NCI-H2196 (cell line): Measurements from ENCODE around the gene FSCN2.
"Not testable (repeated sequence)": the region's sequence is repeated elsewhere in the genome, so short reads cannot be mapped to it uniquely, and the experiment has no call there.

Experiments used
- DNase-seq: peaks from one replicate; lab custom pipeline; 2025; ENCODE audit not compliant: unreplicated experiment; lab: John Stamatoyannopoulos, UW

FSCN2 gene

DNA sequence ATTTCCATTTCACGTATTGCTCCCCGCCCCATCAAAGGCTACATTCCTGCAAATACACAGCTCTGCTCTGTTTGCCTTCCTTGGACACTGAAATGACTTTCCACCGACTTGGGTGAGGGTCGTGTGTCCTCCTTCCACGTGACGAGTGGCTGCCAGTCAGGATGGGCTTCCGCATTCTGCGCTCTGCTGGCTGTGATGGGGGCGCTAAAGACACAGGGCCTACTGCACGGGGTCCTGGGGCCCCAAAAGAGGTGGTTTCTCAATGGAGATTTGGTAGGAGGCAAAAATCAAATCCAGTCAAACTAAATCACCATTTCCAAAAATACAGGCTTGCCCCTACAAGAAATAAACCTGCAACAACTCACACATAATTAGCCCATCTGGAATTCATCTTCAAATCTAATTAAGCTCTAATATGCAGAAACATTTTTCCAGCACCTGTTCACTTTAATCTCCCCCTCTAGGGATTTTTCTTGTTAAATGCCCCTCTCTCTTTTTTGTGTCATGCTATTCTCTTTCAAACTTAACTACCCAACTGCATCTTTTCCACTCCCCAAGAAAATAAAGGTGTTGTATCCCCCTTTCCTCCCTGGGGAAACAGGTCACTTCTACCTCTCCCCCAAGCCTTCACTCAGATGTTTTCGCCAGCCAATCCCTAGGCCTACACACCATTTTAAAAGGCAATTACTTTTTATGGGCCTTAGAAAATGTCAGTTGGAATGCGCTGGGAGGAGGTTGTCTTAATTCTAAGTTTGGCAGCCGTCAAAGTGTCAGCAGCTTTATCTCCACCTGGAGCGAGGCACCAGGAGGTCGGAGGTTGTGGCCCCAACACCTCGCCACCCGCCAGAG, 45.8 kb downstream of the FSCN2 start:
- no peak for DNase-seq

DNA sequence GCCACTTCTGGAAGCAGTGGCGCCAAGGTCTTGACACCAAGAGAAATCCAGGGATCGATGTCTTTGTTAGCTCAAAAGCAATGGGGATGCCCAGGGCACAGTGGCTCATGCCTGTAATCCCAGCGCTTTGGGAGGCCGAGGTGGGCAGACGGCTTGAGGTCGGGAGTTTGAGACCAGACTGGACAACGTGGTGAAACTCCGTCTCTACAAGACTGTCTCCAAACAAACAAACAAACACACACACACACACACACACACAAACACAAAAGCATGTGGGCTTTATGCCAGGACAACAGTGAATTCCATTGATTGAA, 46.4 kb downstream of the FSCN2 start:
- no peak for DNase-seq

DNA sequence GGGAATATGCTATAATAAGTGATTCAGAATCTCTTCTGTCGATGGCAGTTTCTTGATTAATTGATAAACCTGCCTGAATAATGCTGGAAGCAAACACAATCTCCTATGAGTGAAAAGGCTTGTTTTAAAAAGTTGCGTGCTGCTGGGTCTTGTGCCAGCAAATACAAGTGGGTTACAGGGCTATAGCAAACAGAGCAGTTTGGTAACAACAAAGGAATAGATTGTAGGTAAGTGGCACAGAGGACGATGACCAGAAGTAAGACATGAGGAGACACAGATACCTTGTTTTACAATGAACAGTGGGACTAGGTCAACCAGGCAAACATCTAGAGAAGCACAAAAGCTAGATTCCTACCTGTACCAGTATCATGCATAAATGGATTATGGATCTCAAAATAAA, 47.7 kb downstream of the FSCN2 start:
- no peak for DNase-seq

DNA sequence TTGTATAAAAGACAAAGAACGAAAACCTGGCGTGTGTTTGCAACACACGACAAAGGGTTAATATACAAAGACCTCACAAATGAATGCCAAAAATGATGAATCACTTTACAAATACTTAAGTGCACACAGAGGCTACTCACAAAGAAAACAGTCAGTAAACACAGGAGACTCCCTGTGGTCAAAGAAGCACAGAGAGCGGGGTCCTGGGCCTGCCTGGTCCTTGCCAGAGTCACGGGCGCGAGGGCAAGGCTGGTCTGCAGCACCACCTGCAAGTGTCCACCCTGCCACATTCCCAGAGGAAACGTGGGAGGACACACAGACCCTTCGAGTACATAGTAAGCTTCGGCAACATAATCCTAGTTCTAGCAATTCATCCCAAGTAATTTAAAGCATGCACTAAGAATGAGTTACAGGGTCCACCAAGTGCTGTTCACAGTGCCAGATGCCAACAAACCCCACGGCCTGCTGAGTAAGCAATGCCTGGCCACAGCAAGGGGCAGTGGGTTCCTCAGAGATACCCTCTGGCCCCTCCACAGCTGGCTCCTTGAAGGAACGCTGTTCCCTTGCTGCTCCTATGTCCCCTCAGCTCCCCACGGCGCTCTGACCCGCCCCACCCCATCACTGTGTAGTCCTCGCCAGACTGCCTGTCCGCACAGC, 48.6 kb downstream of the FSCN2 start:
- peak; percentile 46 for DNase-seq

DNA sequence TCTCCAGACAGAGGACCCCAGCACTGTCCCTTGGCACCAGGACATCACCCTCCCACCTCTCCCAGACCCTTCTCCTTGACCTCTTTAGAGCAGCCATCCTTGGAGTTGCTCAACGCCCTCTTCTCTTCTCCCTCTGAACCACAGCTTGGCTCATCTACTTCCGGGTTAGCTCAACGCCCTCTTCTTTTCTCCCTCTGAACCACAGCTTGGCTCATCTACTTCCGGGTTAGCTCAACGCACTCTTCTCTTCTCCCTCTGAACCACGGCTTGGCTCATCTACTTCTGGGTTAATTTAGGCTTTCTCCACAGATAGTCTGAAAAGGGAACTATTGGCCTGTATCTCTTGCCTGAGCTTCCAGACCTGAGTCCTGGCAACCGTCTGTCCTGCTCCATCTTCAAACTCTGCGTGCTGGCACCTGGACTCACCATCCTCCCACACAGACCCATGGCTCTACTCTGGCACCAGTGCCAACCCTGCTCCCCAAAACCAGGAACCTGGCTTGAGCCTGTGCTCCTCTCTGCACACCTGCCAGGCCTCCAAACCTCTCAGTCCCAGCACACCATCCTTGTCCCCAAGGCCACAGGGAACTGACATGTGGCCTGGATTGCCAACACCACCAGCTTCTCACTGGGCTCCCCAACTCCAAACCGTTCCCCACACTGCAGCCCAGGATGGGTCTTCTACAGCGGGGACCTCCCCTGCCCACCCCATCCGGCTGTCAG, 49.3 kb downstream of the FSCN2 start:
- DNase-seq = no peak

DNA sequence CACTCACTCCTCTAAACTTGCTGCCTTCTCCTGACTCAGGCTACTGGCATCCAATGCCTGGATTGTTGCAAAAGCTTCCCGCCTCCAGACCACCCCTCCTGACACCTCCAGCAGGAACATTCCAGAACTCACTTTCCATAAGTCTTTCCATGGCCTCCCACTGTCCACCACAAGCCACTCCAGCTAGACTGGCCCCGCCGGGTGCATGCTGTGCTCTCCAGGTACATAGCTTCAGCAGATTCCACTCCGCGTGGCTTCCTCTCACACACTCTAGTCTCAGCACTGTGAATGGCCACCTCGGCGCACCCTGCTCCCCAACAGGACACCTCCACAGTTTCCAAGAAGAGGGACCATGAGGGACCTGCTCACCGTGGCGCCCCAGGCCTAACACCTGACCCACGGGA, 49.9 kb downstream of the FSCN2 start:
- no peak for DNase-seq

DNA sequence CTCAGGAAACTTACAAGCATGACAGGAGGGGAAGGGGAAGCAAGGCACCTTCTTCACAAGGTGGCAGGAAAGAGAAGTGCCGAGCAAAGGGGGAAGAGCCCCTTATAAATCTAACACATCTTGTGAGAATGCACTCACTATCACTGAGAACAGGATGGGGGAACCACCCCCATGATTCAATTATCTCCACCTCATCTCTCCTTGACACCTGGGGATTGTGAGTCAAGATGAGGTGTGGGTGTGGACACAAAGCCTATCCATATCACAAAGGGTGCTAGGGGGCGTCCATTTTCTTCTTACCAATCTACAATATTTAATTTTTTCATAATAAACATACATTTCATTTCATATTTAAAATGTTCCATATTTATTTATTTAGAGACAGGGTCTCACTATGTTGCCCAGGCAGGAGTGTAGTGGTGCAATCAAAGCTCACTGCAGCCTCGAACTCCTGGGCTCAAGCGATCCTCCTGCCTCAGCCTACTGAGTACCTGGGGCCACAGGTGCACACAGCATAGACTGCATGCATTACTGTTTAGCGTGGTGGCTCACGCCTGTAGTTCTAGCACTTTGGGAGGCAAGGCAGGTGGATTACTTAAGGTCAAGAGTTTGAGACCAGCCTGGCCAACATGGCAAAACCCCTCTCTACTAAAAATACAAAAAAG, 50.5 kb downstream of the FSCN2 start:
- DNase-seq = no peak

DNA sequence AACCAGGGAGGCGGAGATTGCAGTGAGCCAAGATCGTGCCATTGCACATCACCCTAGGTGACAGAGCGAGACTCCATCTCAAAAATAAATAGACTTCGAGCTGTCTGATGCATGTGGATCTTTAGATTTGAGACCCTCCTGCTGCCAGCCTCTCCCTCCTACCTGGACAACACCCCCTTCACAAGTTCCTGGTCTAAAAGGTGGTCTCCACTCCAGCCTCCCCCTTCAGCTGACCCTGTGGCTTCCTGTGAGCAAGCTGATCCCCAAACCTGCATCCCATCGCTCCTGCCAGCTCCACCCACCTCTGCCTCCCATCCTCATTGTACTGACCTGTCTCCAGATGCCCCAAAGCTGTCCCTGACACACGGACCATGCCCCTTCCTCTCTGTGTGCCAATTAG, 51.1 kb downstream of the FSCN2 start:
- DNase-seq = no peak

DNA sequence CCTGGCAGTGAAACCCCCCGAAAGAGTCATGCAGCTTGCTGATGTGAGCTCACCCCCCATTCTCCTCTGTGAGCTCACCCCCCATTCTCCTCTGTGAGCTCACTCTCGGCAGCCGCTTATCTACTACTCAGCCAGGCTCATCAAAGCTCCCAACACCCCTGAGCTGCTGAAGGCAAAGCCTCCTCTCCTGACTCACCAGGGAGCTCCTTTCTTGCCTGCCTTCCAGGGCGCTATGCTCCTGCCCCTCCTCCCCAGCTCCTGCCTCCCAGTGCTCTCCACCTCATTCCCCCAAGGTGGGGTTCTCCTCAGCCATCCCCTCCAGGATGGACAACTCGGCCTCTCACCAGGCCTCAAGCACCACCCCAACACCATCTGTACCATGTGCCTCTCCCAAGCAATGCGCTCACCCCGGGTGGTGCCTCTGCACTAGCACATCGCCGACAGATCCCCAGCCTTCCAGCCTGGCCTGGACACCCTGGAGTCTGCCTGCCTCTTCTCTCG, 51.7 kb downstream of the FSCN2 start:
- no peak for DNase-seq

DNA sequence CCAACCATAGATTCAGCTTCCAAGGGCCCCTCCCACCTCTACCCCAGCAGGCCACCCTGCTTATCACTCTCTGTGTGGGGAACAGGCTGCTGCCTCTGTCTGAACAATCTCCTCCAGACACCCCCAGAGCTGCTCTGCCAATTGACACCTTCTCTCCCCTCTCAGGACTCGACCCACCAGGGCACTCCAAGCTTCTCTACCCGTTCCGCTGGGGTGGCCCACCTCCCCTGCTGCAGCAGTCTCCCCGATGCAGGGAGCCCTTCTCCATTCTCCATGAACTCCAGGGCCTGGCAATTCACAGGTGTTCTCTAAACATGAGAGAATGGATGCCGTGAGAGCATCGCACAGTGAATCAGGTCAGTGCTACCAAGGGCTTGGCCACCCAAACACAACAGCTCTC, 52.3 kb downstream of the FSCN2 start:
- no peak for DNase-seq

DNA sequence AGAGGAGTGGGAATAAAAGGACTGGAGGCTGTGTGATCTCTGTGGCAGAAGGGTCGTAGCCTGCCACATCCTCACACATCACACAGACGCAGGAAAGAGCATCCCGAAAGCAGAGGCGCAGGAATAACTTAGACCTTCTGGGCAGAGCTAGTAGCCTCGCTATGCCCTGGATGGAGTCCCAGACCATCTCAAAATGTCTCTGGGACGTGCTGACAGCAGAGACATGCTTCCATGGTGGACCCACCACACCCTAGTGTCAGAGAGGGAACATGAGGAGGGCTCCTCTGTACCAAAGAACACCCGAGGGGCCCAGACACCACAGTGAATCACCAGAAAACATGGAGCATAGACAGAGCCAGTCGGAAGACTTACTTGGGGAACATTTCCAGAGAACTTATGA, 53.6 kb downstream of the FSCN2 start:
- no peak for DNase-seq

DNA sequence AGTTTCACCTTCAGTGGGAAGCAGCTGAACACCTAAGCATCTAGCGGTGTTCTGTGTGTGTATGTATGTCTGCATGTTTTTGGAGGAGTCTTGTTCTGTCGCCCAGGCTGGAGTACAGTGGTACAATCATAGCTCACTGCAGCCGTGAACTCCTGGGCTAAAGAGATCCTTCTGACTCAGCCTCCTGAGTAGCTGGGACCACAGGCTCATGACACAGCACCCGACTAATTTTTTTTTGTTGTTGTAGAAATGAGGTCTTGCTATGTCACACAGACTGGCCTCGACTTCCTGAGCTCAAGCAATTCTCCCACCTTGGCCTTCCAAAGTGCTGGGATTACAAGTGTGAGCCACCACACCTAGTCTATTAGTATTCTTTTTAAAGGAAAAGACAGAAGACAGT, 54.2 kb downstream of the FSCN2 start:
- DNase-seq = no peak

DNA sequence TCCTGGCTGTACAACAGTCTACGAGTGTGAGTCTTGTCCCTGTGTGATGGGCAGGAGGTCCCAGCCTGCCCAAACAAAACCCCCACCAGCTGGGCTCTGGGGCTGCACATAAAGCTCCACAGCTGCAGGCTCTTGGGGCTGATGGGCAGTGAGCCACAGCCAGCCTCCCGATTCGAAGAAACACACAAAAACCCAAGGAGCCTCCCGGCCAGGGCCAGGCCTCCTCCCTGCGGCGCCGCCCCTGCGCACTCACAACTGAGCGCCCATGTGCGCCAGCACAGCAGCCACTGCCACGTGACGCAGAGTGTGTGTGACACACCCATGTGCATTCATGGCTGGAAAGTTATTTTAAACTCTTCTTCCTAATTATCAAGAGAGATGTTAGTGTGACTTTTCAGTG, 54.6 kb downstream of the FSCN2 start:
- no peak for DNase-seq

DNA sequence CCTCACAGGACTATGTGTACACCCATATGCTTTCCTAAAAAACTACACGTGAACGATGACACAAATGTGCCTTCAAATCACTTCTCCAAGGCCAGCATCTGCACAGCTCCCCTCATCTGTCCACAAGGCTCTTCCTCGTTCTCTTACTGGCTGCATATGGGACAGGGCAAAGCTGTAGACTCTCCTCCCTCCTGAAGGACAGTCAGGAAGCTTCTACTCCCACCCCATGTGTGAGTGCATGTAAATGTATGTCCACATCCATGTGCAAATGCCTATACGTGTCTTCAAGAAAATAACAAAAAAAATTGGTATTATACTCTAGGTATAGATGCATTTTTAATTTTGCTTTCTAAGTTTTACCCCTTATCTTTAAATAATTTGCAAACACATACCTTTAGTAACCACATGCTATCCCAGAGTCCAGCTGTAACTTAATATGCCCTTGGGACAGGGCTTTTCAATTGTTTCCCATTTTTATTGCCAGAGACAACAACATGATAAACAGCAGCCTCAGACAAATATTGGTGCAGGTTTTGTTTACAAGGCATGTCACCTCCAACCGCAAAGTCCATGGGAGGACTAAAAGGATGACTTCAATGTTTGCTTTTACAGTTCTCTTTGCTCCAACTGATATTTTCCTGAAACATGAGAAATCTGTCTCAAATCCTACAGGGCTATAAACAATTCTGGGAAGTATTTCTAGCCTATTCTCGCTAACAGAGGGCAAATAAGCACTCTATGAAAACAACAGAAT, 55.6 kb downstream of the FSCN2 start:
- peak; percentile 64 for DNase-seq

DNA sequence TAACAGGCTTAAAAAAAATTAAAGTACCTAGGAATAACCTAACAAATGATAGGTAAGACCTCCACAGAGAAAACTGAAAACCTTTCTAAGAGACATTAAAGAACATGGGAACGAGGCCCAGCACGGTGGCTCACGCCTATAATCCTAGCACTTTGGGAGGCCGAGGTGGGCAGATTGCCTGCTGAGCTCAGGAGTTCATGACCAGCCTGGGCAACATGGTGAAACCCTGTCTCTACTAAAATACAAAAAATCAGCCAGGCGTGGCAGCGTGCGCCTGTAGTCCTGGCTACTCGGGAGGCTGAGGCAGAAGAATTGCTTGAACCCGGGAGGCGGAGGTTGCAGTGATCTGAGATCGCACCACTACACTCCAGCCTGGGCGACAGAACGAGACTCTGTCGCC, 56.6 kb downstream of the FSCN2 start:
- DNase-seq = not testable (repeated sequence)

DNA sequence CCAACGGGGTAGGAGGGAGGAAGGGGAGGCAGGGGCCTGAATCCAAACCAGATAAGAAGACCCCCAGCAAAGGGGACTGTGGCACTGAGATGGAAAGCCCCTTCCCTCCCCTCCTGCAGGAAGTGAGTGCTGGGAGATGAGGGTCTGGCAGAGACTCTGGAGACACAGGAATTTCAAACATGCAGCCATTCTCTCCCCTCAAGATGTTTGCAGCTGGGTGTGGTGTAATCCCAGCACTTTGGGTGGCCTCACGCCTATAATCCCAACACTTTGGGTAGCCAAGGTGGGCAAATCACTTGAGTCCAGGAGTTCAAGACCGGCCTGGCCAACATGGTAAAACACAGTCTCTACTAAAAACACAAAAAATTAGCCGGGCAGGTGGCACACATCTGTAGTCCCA, 57.9 kb downstream of the FSCN2 start:
- no peak for DNase-seq
